Activated T-helper 1 cell treated with anti-CD3 and anti-CD28 coated beads, Interleukin-12 subunit alpha, Interleukin-12 subunit beta, Interleukin-2, Interleukin-4 antibody, amounts not matched to agents 30 ng/mL and 10 ng/mL and 1 ng/mL, durations not matched to agents 14 hours and 24 hours and 36 hours (primary cell): ENCODE results near the gene ZNF544. TPM values are rescaled to one million over a fixed set of nuclear protein-coding genes. Genes with fewer than 3 reads are reported as not detected.

Experiments used
- total RNA-seq: library from RNA; stranded (reverse); gene quantifications from 2 replicates; pipeline ENCODE4 v1.2.3, GENCODE V29; 2022

ZNF544 gene
- total RNA-seq, 1 donor from 2014 or later: 51.8 TPM

Other genes starting within 250 kb of the ZNF544 start
- 6.3 and 6.4 TPM in 2 replicates for gene ZNF606, start 226.1 kb upstream of the ZNF544 start, total RNA-seq
- gene ZSCAN1, start 194.9 kb upstream of the ZNF544 start, total RNA-seq: not detected in 2 replicates
- 0.05 and 0.16 TPM in 2 replicates for gene ZNF135, start 169.6 kb upstream of the ZNF544 start, total RNA-seq
- 2.0 and 2.3 TPM in 2 replicates for gene ZSCAN18, start 130.7 kb upstream of the ZNF544 start, total RNA-seq
- 1.6 and 1.9 TPM in 2 replicates for gene ZNF329, start 78.1 kb upstream of the ZNF544 start, total RNA-seq
- gene ZNF274, start 45.9 kb upstream of the ZNF544 start, total RNA-seq: 18.2 and 21.2 TPM in 2 replicates
- 4.0 and 4.4 TPM in 2 replicates for gene ZNF8, start 50.0 kb downstream of the ZNF544 start, total RNA-seq
- 87.1 and 96.7 TPM in 2 replicates for gene ERVK3-1, start 76.5 kb downstream of the ZNF544 start, total RNA-seq
- 4.7 and 4.8 TPM in 2 replicates for gene ZSCAN22, start 98.1 kb downstream of the ZNF544 start, total RNA-seq
- 7.1 and 7.7 TPM in 2 replicates for gene A1BG, start 124.6 kb downstream of the ZNF544 start, total RNA-seq
- 0.76 and 0.93 TPM in 2 replicates for gene ZNF497, start 133.8 kb downstream of the ZNF544 start, total RNA-seq
- gene ZNF837, start 152.1 kb downstream of the ZNF544 start, total RNA-seq: 0.86 and 1.4 TPM in 2 replicates
- 1,157 and 1,161 TPM in 2 replicates for gene RPS5, start 158.4 kb downstream of the ZNF544 start, total RNA-seq
- gene RNF225, start 166.7 kb downstream of the ZNF544 start, total RNA-seq: 0.65 and 1.6 TPM in 2 replicates
- gene ZNF584, start 179.7 kb downstream of the ZNF544 start, total RNA-seq: 17.8 and 20.6 TPM in 2 replicates
- gene ZNF132, start 211.2 kb downstream of the ZNF544 start, total RNA-seq: 3.4 and 3.5 TPM in 2 replicates
- 14.3 and 15.1 TPM in 2 replicates for gene ZNF324B, start 222.7 kb downstream of the ZNF544 start, total RNA-seq
- gene ZNF324, start 238.2 kb downstream of the ZNF544 start, total RNA-seq: 12.8 and 15.5 TPM in 2 replicates
- gene ZNF446, start 247.4 kb downstream of the ZNF544 start, total RNA-seq: 6.6 and 6.7 TPM in 2 replicates